ENCODE results near the gene IRF2BP2.
A peak's percentile ranks its signal among the peaks of the same experiment; 100 is the strongest.

Gene IRF2BP2

GRCh38 chr1:234591131-234591530 is 18.8 kb downstream of the IRF2BP2 start:
- no peaks in the 10 kb centered on the region for H3K4me1 ChIP-seq (ENCODE audit: control insufficient read depth, insufficient read depth, low read length)
- POLR2A ChIA-PET: interaction anchor here (1.5 kb wide), 1 partner anchor 10 kb away, joined by 3 read pairs; no protein-coding TSS in a partner anchor
- H3K36me3 ChIP-seq (ENCODE audit: control insufficient read depth in 2 of 2, insufficient read depth in 1 of 2, low read length in 2 of 2): no peaks in the 10 kb centered on the region
- TF ChIP-seq ZNF26 (tag by site-specific recombination; IDR thresholded peaks at IDR 0.05) (no peak), ZNF132 (tag by site-specific recombination; IDR thresholded peaks at IDR 0.05; ENCODE audit: borderline replicate concordance) (no peak), ZNF530 (tag by site-specific recombination; IDR thresholded peaks at IDR 0.05; ENCODE audit: low read depth) (no peak), ZNF513 (tag by site-specific recombination; IDR thresholded peaks at IDR 0.05) (no peak), ZNF501 (tag by site-specific recombination; IDR thresholded peaks at IDR 0.05) (no peak), ZNF571 (tag by site-specific recombination; IDR thresholded peaks at IDR 0.05) (no peak), ZNF623 (tag by site-specific recombination; IDR thresholded peaks at IDR 0.05) (no peak)
- no peak overlapping the region for H3K27ac ChIP-seq (ENCODE audit: extremely low read depth, low read depth, low read length)
- CTCF ChIA-PET: interaction anchor here (1.5 to 2.0 kb wide), 2 partner anchors 13 to 92 kb away, joined by 6 to 12 read pairs; no protein-coding TSS in a partner anchor
- H3K4me3 ChIP-seq (ENCODE audit: low read depth, low read length): no peak overlapping the region
- no peaks in the 10 kb centered on the region for H3K9me3 ChIP-seq (ENCODE audit: control insufficient read depth, insufficient read depth, low read depth, low read length)

GRCh38 chr1:234589854-234590620 is 19.9 kb downstream of the IRF2BP2 start:
- ChIA-PET CTCF (interaction anchor here (0.6 kb wide), 1 partner anchor 91 kb away, joined by 3 read pairs; no protein-coding TSS in a partner anchor), POLR2A (interaction anchor here (1.5 kb wide), 1 partner anchor 11 kb away, joined by 3 read pairs; no protein-coding TSS in a partner anchor)
- peak; percentile 3; the same call in 1 of the 2 replicates for TF ChIP-seq ZNF112 (tag by site-specific recombination; IDR thresholded peaks at IDR 0.05)
- TF ChIP-seq ZNF26 (tag by site-specific recombination; IDR thresholded peaks at IDR 0.05): no peak
- no peak for TF ChIP-seq ZBTB49 (tag by site-specific recombination; IDR thresholded peaks at IDR 0.05; ENCODE audit: low read depth)
- no peak for TF ChIP-seq ZSCAN16 (tag by site-specific recombination; IDR thresholded peaks at IDR 0.05)
- TF ChIP-seq EGR2 (tag by site-specific recombination; IDR thresholded peaks at IDR 0.05; ENCODE audit: low read depth): no peak
- TF ChIP-seq SP2 (tag by site-specific recombination; IDR thresholded peaks at IDR 0.05): peak; percentile 52
- TF ChIP-seq ZNF350 (tag by site-specific recombination; IDR thresholded peaks at IDR 0.05): peak; percentile 69
- no peak overlapping the region for H3K27ac ChIP-seq (ENCODE audit: extremely low read depth, low read depth, low read length)
- H3K9me3 ChIP-seq (ENCODE audit: control insufficient read depth, insufficient read depth, low read depth, low read length): no peaks in the 10 kb centered on the region
- H3K36me3 ChIP-seq (ENCODE audit: control insufficient read depth in 2 of 2, insufficient read depth in 1 of 2, low read length in 2 of 2): no peaks in the 10 kb centered on the region
- H3K4me1 ChIP-seq (ENCODE audit: control insufficient read depth, insufficient read depth, low read length): no peaks in the 10 kb centered on the region
- H3K4me3 ChIP-seq (ENCODE audit: low read depth, low read length): no peak overlapping the region

All from HEK293 (cell line).